ENCODE measurements around the gene ARAP2.

The ARAP2 gene

GRCh38 chr4:36163198-36163597, 81.1 kb downstream of the ARAP2 start:
- no peak for TF ChIP-seq CTCF (IDR thresholded peaks at IDR 0.05; ENCODE audit: insufficient read depth, low read depth, low read length, missing control alignments)
- no peak for DNase-seq (ENCODE audit: low read depth)
- H3K4me3 ChIP-seq (ENCODE audit: low read depth, low read length), result no peak overlapping the region

- no peak for TF ChIP-seq CTCF (IDR thresholded peaks at IDR 0.05; ENCODE audit: insufficient read depth, low read depth, low read length, missing control alignments)
- DNase-seq (ENCODE audit: low read depth), result no peak
Observed at GRCh38 chr4:36159208-36159607, 85.1 kb downstream of the ARAP2 start.

GRCh38 chr4:36152735-36153134, 91.6 kb downstream of the ARAP2 start:
- no peak for TF ChIP-seq CTCF (IDR thresholded peaks at IDR 0.05; ENCODE audit: insufficient read depth, low read depth, low read length, missing control alignments)
- DNase-seq (ENCODE audit: low read depth), result no peak
- H3K4me3 ChIP-seq (ENCODE audit: low read depth, low read length), result no peak overlapping the region

More at GRCh38 chr4:36159208-36159607, 85.1 kb downstream of the ARAP2 start:
- H3K4me3 ChIP-seq (ENCODE audit: low read depth, low read length), result no peak overlapping the region

- DNase-seq (ENCODE audit: low read depth), result no peak
Observed at GRCh38 chr4:36142504-36142903, 101.8 kb downstream of the ARAP2 start.

GRCh38 chr4:36141186-36141585, 103.1 kb downstream of the ARAP2 start:
- no peak for TF ChIP-seq CTCF (IDR thresholded peaks at IDR 0.05; ENCODE audit: insufficient read depth, low read depth, low read length, missing control alignments)
- DNase-seq (ENCODE audit: low read depth), result no peak
- H3K4me3 ChIP-seq (ENCODE audit: low read depth, low read length), result no peak overlapping the region

More at GRCh38 chr4:36142504-36142903, 101.8 kb downstream of the ARAP2 start:
- no peak overlapping the region for H3K4me3 ChIP-seq (ENCODE audit: low read depth, low read length)
- no peak for TF ChIP-seq CTCF (IDR thresholded peaks at IDR 0.05; ENCODE audit: insufficient read depth, low read depth, low read length, missing control alignments)

GRCh38 chr4:36140421-36140820, 103.9 kb downstream of the ARAP2 start:
- TF ChIP-seq CTCF (IDR thresholded peaks at IDR 0.05; ENCODE audit: insufficient read depth, low read depth, low read length, missing control alignments), result no peak
- no peak overlapping the region for H3K4me3 ChIP-seq (ENCODE audit: low read depth, low read length)
- DNase-seq (ENCODE audit: low read depth), result no peak

GRCh38 chr4:36138220-36138619, 106.1 kb downstream of the ARAP2 start:
- TF ChIP-seq CTCF (IDR thresholded peaks at IDR 0.05; ENCODE audit: insufficient read depth, low read depth, low read length, missing control alignments), result no peak
- no peak for DNase-seq (ENCODE audit: low read depth)
- H3K4me3 ChIP-seq (ENCODE audit: low read depth, low read length), result no peak overlapping the region

Measured in GM12865 (cell line).